AG08395 (cell line): ENCODE data around the gene NPS.
A peak's percentile ranks its signal among the peaks of the same experiment; 100 is the strongest.

Source experiments
- DNase-seq: peaks from one replicate; pipeline ENCODE4 v3.0.0; 2012; ENCODE audit warnings: mixed read lengths, low spot score

NPS gene

GRCh38 chr10:127561647-127562046 lies 12.5 kb downstream of the NPS start:
- no peak for DNase-seq

- DNase-seq: no peak
Measured at GRCh38 chr10:127563718-127564553, 14.8 kb downstream of the NPS start.

GRCh38 chr10:127564644-127565043 lies 15.5 kb downstream of the NPS start:
- DNase-seq: no peak

GRCh38 chr10:127565583-127565982 lies 16.5 kb downstream of the NPS start:
- no peak for DNase-seq

GRCh38 chr10:127569210-127569609 lies 20.1 kb downstream of the NPS start:
- no peak for DNase-seq

GRCh38 chr10:127570036-127570435 lies 20.9 kb downstream of the NPS start:
- no peak for DNase-seq

- DNase-seq: no peak
Measured at GRCh38 chr10:127571386-127571785, 22.3 kb downstream of the NPS start.

GRCh38 chr10:127576051-127576450 lies 26.9 kb downstream of the NPS start:
- DNase-seq: no peak

GRCh38 chr10:127576740-127577161 lies 27.6 kb downstream of the NPS start:
- no peak for DNase-seq

GRCh38 chr10:127577376-127578258 lies 28.5 kb downstream of the NPS start:
- peak; percentile 10 for DNase-seq

- DNase-seq: no peak
Measured at GRCh38 chr10:127578259-127578960, 29.3 kb downstream of the NPS start.

- DNase-seq: no peak
Measured at GRCh38 chr10:127578961-127579305, 29.8 kb downstream of the NPS start.

GRCh38 chr10:127579640-127580039 lies 30.5 kb downstream of the NPS start:
- DNase-seq: no peak

- DNase-seq: no peak
Measured at GRCh38 chr10:127580822-127581221, 31.7 kb downstream of the NPS start.

- no peak for DNase-seq
Measured at GRCh38 chr10:127585519-127586023, 36.5 kb downstream of the NPS start.

- no peak for DNase-seq
Measured at GRCh38 chr10:127587668-127588365, 38.7 kb downstream of the NPS start.

- no peak for DNase-seq
Measured at GRCh38 chr10:127592586-127592985, 43.5 kb downstream of the NPS start.

GRCh38 chr10:127600479-127600878 lies 51.4 kb downstream of the NPS start:
- no peak for DNase-seq
